HFF-Myc (cell line): Measurements from ENCODE around the gene ELMO2.

Experiments used
- DNase-seq: peaks from one replicate; pipeline ENCODE4 v3.0.0-alpha.2; 2011; ENCODE audit warnings: low read depth; ENCODE audit errors: extremely low read depth
- H3K4me3 ChIP-seq: replicated peaks from 2 replicates; pipeline ENCODE4 v1.5.1; 2011; ENCODE audit warnings: low read depth, mild to moderate bottlenecking, control low read depth, low read length
- TF ChIP-seq, protein P1 (sequence below): IDR thresholded peaks from 2 replicates; pipeline ENCODE4 v1.5.1; 2012; ENCODE audit warnings: mild to moderate bottlenecking, low read depth, low read length, control low read depth; ENCODE audit errors: missing control alignments

Gene ELMO2

DNA sequence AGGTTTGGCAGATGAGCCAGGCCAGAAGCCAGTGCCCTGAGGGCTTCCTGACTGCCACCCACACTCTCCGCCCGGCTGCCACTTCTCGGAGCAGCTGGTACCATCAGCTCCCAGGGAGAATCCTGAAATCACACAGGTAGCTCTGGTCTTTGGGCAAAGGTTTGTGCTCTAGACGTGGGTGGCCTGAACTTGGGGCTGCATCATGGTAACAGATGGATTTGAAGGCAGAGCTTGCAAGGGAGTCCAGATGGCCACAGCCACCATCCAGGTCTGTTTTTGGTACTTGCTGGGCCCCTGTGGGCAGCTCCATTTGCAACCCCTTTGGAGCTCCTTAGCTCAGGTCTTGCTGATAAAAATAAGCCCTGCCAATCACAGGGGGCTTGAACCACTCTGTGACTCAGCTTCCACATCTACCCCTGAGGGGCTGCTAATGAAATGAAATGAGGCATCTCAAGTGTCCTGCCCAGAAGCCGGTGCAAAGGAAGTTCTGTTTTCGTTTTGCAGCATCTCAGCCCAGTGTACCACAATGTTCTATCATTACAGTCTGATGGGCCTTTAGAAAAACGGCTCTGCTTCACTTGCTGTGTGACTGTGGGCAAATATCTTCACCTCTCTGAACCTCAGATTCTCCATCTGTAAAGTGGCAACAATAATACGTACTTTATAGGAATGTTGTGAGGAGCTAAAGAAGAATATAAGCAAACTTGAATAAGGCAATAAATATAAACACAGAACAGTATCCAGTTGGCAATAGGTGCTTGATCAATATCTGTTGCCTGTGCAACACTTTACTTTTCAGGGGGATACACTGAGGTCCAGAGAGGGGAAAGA is 73.0 kb downstream of the ELMO2 start:
- TF ChIP-seq, protein P1, sequence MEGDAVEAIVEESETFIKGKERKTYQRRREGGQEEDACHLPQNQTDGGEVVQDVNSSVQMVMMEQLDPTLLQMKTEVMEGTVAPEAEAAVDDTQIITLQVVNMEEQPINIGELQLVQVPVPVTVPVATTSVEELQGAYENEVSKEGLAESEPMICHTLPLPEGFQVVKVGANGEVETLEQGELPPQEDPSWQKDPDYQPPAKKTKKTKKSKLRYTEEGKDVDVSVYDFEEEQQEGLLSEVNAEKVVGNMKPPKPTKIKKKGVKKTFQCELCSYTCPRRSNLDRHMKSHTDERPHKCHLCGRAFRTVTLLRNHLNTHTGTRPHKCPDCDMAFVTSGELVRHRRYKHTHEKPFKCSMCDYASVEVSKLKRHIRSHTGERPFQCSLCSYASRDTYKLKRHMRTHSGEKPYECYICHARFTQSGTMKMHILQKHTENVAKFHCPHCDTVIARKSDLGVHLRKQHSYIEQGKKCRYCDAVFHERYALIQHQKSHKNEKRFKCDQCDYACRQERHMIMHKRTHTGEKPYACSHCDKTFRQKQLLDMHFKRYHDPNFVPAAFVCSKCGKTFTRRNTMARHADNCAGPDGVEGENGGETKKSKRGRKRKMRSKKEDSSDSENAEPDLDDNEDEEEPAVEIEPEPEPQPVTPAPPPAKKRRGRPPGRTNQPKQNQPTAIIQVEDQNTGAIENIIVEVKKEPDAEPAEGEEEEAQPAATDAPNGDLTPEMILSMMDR = no peak
- H3K4me3 ChIP-seq = no peak overlapping the region
- DNase-seq = no peak

- DNase-seq = no peak
Observed at GRCh38 chr20:46332373-46333160, 73.8 kb downstream of the ELMO2 start.

GRCh38 chr20:46331611-46332361 is 74.6 kb downstream of the ELMO2 start:
- TF ChIP-seq, protein P1 = no peak
- H3K4me3 ChIP-seq = no peak overlapping the region
- no peak for DNase-seq

More at GRCh38 chr20:46332373-46333160, 73.8 kb downstream of the ELMO2 start:
- H3K4me3 ChIP-seq = no peak overlapping the region
- TF ChIP-seq, protein P1 = no peak

DNA sequence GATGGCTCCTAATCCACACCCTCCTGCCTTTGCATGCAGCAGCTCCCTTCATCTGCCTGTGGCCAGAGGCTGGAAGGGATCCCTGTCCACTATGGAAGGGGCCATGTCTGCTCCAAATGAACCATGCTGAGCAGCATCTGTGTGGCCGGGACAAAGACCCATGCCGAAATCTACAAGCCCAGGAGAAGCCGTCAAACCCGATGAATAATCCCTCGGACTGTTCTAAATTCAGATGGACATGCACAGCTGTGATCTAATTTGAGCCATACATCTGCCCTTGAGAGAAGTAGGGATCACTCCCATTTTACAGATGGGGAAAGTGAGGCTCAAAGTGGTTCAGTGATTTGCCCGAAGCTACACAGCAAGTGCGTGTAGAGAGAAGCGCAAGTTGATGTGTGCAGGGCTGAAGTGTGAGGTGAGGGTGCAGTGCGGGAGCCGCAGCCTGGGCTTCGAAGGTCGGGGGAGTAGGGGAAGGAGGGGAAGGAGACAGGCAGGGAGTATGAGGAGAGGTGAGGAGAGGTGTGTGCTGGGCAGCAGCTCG is 75.5 kb downstream of the ELMO2 start:
- no peak overlapping the region for H3K4me3 ChIP-seq
- TF ChIP-seq, protein P1 = no peak
- DNase-seq = no peak

- TF ChIP-seq, protein P1 = no peak
- H3K4me3 ChIP-seq = no peak overlapping the region
- DNase-seq = no peak
Observed at GRCh38 chr20:46330072-46330763, 76.2 kb downstream of the ELMO2 start.
